K562 (cell line): ENCODE measurements around the gene EXOSC1. TPM values are rescaled to one million over a fixed set of nuclear protein-coding genes. Genes with fewer than 3 reads are reported as not detected.

Experiments
- CBFA2T3 ChIP-seq: fragments of 450-650 bp; IDR thresholded peaks from 2 replicates; pipeline ENCODE4 v1.6.1; 2017
- CEBPB ChIP-seq: fragments of 450-650 bp; IDR thresholded peaks from 2 replicates; pipeline ENCODE4 v1.6.1; 2016; ENCODE audit warnings: missing genetic modification characterization, missing compliant biosample characterization
- HES1 ChIP-seq: fragments of 450-650 bp; IDR thresholded peaks from 2 replicates; pipeline ENCODE4 v1.6.1; 2016; ENCODE audit warnings: low read depth, mild to moderate bottlenecking, moderate library complexity
- KDM2B ChIP-seq: fragments of 250-450 bp; sonication (Bioruptor Pico); IDR thresholded peaks from 2 replicates; pipeline ENCODE4 v1.8.0; 2021; ENCODE audit warnings: mild to moderate bottlenecking, moderate library complexity
- KLF1 ChIP-seq: fragments of 450-650 bp; IDR thresholded peaks from 2 replicates; pipeline ENCODE4 v1.6.1; 2016; ENCODE audit warnings: missing genetic modification characterization, missing compliant biosample characterization
- MBD1 ChIP-seq: fragments of 250-450 bp; sonication (Bioruptor Pico); IDR thresholded peaks from 2 replicates; pipeline ENCODE4 v1.8.0; 2022; ENCODE audit warnings: inconsistent platforms
- MGA ChIP-seq: fragments of 450-650 bp; IDR thresholded peaks from 2 replicates; pipeline ENCODE4 v1.6.1; 2016; ENCODE audit warnings: mild to moderate bottlenecking, moderate library complexity
- MTA2 ChIP-seq: fragments of 450-650 bp; IDR thresholded peaks from 2 replicates; pipeline ENCODE4 v1.6.1; 2016; ENCODE audit warnings: low read depth
- PML ChIP-seq: IDR thresholded peaks from 2 replicates; pipeline ENCODE4 v1.6.1; 2012; ENCODE audit warnings: low read length, inconsistent platforms
- SIN3B ChIP-seq: fragments of 450-650 bp; IDR thresholded peaks from 2 replicates; pipeline ENCODE4 v1.6.1; 2017; ENCODE audit warnings: low read depth, mild to moderate bottlenecking, moderate library complexity
- SUPT5H ChIP-seq: fragments of 450-650 bp; IDR thresholded peaks from 2 replicates; pipeline ENCODE4 v1.6.1; 2016
- TBP ChIP-seq: optimal IDR thresholded peaks from 2 replicates; pipeline ENCODE3; 2011; ENCODE audit warnings: low read depth, low read length, improper control_type of control experiment
- USF2 ChIP-seq: sonication (generic); formaldehyde crosslinking; IDR thresholded peaks from 2 replicates; pipeline ENCODE4 v1.5.0; 2020; ENCODE audit warnings: missing genetic modification reagents
- ZNF24 ChIP-seq: fragments of 450-650 bp; IDR thresholded peaks from 2 replicates; pipeline ENCODE4 v1.6.1; 2016
- ZNF431 ChIP-seq: sonication (generic); formaldehyde crosslinking; IDR thresholded peaks from 2 replicates; pipeline ENCODE4 v1.8.0; 2022; ENCODE audit warnings: mild to moderate bottlenecking, missing genetic modification reagents
- ZSCAN29 ChIP-seq: fragments of 450-650 bp; IDR thresholded peaks from 2 replicates; pipeline ENCODE4 v1.6.1; 2017
- polyA plus RNA-seq, 8 experiments: library from polyadenylated mRNA; depleted of rRNA in 4 of 8; stranded (reverse) in 5 of 8; unstranded in 3 of 8; fragments of >200 nt; fragmentation: Nextera tagmentation in 2 of 8; fragmentation: Illumina TruSeq in 1 of 8; extraction: Ambion mirVana in 2 of 8; extraction: Trizol in 1 of 8; gene quantifications; 2 replicates each; pipeline versions ENCODE4 v1.2.1 to v1.2.3, GENCODE V29; 2011 to 2014; ENCODE audit warnings: inconsistent platforms in 1 of 8, missing spikeins in 1 of 8
- total RNA-seq, 7 experiments: library from RNA; depleted of rRNA in 6 of 7; stranded (reverse); fragments of >200 nt in 6 of 7; fragmentation: Illumina TruSeq in 2 of 7; extraction: Trizol in 2 of 7; gene quantifications; 2 replicates each; pipeline versions ENCODE4 v1.2.1 to v1.2.3, GENCODE V29; 2011 to 2021; ENCODE audit warnings: low replicate concordance in 1 of 7

EXOSC1 gene
- total and polyA plus RNA-seq, 9 of the 15 experiments (the other 6 are each of a cell fraction or from before 2014, with no cell fraction given) = 44.3 to 117 (median 67.0) TPM

GRCh38 chr10:97400665-97401454 is 44.9 kb downstream of the EXOSC1 start, which contains the start of gene RRP12 (continued):
- no peak for TF ChIP-seq USF2 (CRISPR knock-in tag)
- no peak for TF ChIP-seq CBFA2T3
- TF ChIP-seq KDM2B (CRISPR knock-in tag) = no peak
- no peak for TF ChIP-seq ZNF24
- peak; percentile 64 for TF ChIP-seq TBP
- no peak for TF ChIP-seq KLF1 (tag)
- TF ChIP-seq HES1 = no peak
- no peak for TF ChIP-seq ZSCAN29
- peak; percentile 58 for TF ChIP-seq SIN3B
- TF ChIP-seq MTA2 = no peak
- TF ChIP-seq MGA = no peak
- TF ChIP-seq MBD1 (CRISPR knock-in tag) = no peak
- peak; percentile 45; the same call in 1 of the 2 replicates for TF ChIP-seq SUPT5H
- TF ChIP-seq CEBPB (tag) = no peak
- TF ChIP-seq PML = no peak
- no peak for TF ChIP-seq ZNF431 (CRISPR knock-in tag)
